ENCODE results near the gene DHRS12.

DHRS12 gene, protein sequence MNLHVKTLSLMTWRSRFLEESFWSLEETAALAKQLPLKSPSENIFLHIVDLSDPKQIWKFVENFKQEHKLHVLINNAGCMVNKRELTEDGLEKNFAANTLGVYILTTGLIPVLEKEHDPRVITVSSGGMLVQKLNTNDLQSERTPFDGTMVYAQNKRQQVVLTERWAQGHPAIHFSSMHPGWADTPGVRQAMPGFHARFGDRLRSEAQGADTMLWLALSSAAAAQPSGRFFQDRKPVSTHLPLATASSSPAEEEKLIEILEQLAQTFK
- 5.0 to 12.3 reads per million in 2 donors for total RNA-seq

DNA sequence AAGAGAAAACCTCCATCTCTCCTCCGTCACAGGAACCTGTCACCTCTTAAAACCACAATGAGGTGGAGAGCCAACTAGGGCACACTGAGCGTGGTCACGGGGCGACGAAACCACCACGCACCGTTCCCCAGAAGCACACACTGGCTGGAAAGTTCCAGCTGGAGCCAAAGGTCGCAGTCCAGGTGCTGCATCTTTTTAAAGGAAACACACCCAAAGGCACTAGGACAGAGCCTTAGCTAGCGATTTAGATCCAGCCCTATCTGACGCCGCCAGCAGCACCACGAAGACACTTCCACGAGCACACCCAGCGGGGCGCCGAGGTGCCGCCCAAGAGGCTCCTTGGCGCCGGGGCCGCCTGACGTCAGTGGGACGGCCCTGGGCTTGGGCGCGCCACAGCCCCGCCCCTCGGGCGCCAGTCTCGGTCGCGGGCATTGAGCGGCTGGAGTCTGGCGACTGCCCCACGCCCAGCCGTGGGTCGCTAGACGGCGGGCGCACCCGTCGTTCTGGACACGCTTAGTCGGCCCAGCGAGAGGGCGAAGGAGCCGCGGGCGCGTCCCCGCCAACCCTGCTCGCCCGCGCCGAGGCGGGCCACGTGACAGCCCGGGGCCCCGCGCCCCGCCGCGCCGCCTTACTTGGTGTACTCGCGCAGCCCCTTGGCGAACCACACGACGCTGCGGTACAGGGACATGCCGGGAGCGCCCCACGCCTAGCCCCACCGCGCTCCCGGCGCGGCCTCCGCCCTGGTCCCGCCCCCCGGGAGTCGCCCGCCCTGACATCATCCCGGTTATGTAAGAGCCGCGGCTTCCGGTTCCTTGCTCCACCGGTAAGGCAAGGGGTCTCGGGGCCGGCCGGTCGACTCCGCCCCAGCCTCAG, at the start of gene DHRS12:
DHRS12 (minus strand) TSS at position 742 of the 873 bp plus-strand sequence. CDS start 4,504 bp downstream, outside the sequence.
- peak; percentile 83 for DNase-seq

DNA sequence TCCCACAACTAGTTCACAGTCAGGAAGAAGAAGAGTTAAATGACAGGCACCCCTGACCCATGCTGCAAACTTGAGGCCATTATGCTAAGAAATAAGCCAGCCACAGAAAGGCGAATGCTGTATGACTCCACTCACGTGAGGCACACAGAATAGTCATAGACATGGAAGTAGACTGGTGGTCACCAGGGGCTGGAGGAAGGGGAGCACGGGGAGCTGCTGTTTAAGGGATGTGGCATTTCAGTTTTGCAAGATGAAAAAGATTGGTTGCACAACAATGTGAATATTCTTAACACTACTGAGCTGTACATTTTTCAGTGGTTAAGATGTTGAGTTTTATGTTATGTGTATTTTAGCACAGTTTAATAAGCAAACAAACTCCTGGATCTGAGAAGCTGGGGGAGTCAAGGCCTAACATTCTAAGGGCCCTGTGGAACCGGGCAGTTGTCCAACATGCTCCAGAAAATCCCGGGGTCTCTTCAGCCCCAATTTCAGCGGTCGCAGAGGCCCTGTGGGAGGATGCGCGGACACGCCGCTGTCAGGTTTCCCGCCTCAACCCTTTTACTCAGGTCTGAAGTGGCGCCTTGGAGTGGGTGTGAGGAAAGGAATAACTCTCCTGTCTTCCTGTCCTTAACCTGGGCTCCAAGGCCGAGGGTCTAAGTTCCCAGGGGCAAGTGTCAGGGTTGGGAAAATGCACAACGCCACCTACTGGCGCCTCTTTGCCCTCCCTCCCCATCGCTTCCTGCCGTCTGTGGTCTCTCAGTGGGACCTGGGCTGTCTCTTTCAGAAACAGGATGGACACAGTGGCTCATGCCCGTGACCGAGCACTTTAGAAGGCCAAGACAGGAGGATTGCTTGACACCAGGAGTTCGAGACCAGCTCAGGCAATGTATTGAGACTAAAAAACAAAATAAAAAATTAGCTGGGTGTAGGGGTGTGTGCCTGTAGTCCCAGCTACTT, 45.5 kb upstream of the DHRS12 start:
- DNase-seq = peak; percentile 17

DNA sequence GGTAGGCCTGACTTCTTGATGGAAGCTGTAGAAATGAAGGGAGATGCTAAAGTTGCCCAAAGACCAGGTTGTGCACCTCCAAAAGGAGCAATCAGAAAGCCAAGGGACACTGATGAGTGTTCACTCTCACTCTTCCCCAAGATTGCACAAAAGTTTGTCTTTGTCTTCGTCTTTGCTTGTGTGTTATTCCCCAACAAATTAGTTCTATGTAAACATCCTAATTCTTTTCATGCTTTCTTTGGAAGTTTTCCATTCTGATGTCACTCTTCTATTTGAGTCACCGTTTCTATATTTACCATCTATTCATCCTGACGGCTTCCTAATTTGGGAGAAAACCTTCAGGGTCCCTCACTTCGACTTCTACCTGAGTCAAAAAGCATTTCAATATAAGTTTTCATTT, 44.7 kb upstream of the DHRS12 start:
- DNase-seq = no peak

DNA sequence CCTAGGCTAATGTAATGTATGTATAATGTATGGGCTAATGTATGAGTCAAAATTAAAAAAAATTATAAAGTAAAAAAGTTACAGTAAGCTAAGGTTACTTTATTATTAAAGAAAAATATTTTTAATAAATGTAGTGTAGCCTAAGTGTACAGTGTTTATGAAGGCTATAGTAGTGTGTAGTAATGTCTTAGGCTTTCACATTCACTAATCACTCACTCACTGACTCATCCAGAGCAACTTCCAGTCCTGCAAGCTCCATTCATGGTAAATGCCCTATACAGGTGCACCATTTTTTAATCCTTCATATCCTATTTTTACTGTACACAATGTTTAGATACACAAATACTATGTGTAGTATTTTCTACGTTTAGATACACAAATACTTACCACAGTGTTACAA, 42.8 kb upstream of the DHRS12 start:
- DNase-seq = no peak

DNA sequence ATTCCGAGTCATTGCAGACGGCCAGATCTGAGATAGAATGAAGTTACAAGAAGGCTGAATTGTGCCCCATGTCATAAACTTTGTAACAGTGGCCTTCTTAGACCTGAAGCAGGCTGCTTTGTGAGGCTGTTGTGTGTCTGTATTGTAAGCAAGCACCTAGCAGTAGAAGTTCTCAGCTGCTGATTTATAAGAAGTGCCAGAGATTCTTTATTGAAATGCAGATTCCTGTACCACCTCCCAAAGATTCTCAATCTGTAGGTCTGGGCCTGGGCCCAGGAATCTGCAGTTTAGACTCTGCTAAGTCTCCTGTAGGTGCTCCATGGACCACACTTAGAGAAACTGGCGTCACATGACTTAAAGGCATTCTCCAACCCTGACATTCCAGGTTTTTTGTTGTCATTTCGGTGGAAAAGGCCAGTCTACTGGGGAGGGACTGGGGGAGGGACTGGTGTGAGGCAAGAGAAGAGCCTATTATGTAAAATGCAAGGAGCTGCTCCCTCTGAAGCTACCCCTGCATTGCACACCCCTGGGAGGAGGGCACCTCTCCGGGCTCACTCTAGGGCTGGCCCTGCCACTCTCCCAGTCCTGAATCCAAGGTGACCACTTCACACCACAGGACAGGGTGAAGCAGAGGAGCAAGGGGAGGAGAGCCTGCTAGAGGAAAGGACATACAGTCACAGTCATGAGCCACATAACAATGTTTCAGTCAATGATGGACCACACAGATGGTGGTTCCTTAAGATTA, 41.8 kb upstream of the DHRS12 start:
- no peak for DNase-seq

DNA sequence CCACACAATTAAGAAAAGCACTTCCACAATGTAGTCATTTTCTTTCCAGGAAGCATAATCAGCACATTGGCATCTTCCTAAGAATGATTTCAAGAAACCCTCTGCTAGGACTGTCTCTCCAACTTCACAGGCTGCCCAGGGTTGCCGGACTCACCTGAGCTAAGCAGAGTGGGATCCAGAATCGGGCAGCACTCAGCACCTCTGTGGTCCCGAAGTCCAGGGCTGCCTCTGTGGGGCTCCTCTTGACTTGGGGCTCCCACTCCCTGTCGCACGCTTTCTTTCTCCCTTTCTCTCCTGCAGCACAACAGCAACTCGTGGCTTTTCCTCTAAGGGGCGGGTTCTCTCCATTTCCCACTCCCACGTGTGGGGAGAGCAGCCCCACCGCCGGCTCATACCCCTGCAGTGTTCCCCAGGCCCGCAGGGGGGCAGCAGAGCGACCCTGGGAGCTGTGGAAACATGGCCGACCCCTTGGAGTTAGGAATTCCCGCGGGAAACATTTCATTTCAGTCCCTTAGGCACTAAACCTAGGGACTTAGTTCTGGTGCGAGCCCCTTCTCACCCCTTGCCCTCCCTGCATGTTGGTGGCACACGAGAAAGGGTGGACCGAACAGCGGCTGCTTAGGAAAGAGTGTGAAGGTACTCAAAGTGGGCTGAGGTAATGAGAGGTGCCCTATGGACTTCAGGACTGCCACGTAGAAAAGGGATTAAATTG, 41.1 kb upstream of the DHRS12 start, which contains the start of gene TMEM272:
TMEM272 (minus strand) TSS at position 316 of the 712 bp plus-strand sequence. CDS start 6,647 bp downstream, outside the sequence.
- DNase-seq = peak; percentile 50

DNA sequence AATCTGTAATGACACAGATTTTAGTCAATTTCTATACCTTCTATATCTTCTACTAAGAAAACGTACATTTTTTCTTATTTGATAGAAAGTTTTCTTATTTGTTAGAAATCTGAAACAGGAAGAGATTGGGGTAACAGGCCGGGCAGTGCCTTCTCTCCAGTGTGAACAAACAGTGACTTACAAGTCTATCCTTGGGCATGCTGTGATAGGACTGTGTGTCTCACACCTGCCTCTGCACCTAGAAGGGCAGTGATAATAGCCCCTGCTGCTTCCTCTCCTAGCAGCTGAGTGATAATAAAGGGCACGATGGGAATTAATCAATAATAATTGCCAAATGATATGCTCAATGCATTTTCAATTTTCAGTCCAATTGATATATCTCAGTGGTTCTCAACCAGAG, 39.6 kb upstream of the DHRS12 start:
- no peak for DNase-seq

DNA sequence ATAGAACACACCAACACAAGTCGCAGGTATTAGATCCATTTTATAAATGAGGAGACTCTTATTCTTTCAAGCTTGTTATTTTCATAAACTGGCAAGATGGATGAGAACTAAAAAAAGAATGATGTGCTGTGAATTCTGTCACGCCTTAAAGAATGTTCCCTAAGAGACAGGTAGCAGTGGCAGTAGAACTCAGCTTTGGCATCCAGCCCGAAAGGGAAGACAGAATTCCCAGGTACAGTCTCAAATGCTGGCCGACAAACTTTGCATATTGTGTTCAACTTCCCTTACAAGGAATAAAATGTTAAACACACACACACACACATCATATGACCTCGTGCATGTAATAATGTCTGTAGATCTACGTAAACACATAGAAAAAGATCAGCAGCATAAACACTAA, 37.8 kb upstream of the DHRS12 start:
- no peak for DNase-seq

DNA sequence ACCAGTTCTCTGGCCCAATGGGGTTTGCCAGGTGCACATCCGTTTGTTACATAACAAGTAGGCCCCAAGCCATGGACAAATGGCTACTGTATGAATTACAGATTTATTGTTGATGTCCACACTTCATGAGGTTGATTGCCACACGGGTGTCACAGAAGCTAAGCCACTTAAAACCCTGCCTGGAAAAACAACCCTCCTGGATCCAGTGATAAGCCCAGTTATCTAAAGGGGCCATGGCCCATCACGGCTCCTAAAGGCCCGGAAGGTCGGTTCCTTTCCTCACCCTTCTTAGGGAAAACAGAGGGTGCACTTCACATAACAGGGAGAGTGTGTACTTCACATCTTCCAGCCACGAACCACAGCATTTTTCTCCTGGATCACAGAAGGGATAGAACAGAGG, 37.0 kb upstream of the DHRS12 start:
- no peak for DNase-seq

DNA sequence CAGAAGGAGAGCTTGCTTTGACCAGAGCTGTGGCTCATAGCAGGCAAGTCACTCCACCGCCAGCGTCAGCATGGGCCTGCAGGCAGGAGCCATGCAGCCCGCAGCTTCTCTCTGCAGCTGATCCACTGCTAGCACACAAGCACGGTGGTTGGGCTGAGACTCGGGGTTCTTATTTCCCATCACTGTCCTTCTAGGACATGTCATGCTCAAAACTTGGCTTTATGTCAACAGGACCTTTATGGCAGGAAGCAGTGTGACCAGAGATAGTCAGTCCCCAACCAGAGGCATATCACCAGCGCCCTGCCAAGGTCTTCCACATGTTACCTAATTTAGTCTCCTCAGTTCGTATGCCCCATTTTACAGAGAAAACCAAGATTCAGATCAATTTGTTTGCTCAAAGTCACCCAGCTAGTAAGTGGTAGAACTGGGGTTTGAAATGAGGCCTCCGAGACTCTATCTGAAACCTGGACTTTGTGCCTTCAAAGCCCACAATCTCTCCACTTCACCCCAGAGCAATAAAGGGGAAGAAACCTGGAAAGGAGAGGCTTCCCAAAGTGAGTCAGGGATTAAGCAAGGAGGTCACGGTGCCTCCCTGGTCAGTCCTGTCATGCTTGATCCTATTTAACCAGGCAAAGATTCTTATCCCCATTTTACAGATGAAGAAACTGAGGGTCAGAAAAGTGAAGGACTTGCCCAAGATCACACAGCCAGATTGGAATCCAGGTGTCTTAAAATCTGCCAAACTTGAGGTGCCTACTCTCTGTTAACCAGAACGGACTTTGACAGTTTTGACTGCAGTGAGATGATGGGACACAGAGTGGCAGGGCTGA, 36.0 kb upstream of the DHRS12 start:
- DNase-seq = no peak

DNA sequence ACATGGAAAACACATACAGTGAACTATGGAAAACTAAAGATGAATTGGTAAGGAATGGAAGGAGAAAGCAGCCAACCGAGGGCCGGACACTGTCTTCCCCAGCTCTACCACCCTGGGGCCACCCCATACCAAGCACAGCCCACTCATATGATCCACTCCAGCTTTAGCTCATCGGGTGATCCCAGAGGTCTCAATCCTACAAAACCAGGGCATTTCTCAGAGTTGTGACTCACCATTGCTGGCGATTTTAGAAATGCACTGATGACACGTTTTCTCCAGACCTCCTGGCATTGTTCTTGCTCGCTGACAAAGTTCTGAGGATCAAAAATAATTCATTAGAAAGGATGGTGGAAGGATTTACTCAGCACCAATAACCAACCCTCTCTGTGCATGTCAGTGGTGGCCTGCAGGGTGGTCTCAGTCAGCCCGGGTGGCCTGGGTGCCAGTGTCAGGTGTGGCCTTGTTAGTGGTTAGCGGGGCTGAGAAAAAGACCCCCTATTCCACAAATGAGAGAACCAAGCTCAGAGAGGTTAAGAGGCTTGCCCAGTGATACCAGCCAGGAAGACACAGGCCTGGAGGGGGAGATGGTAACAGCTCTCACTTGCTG, 34.4 kb upstream of the DHRS12 start:
- DNase-seq = no peak

DNA sequence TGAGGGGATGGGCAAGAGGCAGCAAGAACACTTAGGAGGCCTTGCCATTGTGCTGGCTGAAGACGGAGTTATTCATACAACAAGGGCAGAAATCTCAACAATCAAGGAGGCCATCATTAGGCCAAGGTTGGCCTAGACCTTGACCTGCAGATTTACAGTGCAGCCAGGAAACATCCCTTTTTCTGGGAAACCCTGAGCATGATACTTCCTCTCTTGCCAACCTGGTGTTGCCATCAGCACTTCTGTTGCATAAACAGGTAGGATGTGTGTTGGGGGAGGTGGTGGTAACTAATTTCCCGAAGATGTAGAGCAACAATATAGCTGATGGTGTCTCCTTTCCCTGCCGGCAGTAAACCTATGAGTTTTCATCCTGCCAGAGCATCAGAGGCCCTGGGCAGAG, 33.1 kb upstream of the DHRS12 start:
- DNase-seq = no peak

DNA sequence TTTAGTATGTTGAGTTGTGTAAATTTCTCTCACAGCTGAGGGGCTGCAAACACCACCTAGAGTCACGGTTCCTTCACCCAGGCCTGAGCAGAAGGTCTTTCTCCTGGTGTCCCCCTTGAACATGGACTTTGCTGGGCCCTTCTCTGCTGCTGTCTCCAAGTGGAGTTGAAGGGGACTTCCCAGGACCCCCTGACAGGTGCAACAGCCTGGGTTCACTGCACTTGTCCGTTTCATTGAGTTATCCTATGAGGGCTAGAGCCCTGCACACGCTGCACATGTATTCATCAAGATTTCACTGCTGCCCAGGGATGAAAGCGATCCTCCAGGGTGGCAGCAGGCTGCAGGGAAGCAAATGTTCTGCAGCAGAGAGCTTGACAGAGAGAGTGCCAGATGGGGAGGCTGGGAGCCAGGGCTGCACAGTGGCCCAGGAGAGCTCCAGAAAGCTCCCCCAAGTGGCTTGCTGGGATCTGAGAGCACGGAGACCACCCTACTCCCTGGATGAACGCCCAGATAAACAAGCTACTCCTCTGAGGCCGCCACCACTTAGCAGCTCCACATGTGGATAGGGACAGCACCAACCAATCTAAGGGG, 30.7 kb upstream of the DHRS12 start:
- DNase-seq = no peak

DNA sequence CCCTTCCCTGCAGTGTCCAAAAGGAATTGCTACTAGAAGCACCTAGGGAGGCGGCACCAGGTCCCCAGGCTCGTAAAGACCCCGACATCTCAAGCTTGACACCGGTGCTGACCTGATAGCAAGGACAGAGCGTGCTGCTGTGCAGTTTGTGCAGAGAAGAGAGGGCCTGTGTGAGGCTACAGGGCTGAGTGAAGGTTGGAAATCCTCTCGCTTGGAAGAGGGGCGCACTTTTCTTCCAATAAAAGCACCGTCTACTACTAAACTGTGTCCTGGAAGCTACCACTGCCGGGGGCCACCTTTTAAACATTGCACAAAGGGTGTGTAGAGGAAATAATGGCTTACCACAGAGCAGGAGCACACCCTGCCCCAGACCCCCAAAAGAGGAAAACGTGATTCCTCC, 30.0 kb upstream of the DHRS12 start:
- no peak for DNase-seq

DNA sequence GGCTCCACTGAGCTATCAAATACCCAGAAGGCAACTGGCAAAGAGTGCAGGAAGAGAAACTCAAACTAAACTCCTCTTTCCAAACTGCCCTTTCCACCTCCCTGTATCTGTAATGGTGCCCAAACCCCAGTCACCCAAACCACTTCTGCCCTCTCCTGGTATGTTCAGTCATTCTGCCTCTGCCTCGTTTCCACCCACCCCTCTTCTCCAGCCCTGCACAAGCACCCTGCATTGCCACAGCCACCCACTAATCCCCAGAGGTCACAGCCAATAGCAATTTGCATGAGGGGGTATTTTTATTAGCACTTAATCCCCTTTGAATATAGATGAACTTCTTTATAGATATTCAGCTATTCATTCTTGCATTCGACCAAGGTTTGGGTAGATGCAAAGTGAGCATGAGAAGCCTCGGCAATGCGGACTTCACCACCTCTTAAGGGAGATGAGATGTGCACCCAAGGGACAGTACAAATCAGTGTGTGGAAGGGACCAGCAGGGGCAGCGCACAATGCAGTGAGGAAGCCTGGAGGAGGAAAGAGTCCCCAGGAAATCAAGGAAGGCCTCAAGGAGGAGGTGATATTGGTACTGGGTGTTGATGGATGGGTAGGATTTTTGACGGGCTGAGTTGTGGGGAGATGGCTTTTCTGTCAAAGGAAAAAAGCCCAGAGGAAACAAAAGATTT, 28.6 kb upstream of the DHRS12 start:
- peak; percentile 40 for DNase-seq

DNA sequence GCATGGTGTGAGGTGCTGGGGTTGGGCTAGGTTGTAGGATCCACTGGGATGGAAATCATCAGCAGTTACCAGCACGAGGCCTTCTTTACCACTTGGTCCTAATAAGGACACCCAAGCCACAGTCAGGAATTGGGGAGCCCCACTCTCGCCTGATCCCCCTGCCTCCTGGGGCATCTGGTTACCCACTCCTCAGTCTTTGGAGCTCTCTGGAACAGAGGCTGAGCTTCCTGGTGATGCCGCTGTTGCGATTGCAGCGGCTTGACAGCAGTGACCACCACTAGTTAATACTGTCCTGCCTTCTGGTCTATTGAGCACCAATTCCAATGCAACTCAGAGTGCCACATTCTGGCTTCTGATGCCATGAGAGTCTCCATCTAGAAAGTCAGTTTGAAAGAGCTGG, 27.6 kb upstream of the DHRS12 start:
- DNase-seq = no peak

DNA sequence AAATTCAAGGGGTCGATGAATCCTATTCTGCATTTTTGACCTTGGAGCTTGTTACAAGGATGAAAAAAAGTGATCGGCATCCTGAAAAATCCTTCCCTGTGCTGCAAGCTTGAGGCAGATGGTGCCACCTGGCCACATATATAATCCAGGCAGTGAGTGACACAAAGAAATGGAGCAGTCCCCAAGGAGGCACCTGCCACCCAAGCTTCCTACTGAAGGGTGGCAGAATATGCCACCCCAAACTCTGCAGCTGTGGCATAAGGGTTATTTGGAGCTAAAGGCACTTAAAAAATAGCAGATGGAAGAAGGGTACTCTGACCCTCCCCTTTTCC, 25.6 kb upstream of the DHRS12 start:
- DNase-seq = no peak

DNA sequence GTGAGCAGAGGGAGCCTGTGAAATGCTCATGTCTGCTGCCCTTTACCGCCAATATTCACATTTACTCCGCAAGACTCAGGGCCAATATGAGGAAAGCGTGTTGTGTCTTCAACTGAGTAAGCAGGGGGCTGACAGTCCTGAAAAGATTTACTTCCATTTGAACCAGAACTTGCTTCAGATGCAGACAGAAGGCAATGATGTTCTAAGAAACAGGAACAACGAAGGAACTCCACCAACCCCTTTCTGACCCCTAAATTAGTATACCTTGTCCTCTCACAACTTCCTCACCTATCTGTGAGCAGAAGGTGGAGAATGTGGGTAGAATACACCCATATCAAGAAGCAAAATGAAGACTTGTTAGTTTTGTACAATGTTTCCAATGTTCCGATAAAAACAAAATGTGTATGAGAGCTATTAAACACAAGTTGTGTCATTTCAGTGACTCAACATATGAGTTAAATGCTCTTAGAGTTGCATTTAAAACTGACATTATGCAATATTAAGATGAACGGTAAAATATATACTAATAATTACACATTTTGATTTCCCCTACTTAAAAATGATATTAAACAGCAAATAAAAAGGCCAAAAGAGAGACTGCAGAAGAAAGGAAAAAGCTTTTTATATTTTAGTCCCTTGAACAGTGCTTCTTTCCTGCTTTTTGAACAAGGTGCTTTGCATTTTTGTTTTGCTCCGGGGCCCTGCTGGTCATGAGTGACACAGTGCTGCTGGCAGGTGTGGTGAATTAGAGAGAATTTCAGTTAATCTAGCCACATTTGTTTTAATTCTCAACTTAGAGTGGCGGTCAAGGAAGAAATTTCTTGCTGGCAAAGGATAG, 25.0 kb upstream of the DHRS12 start:
- DNase-seq = no peak
